ENCODE data around the gene KIAA1210. TPM values are rescaled to one million over a fixed set of nuclear protein-coding genes. Genes with fewer than 3 reads are reported as not detected.

Gene KIAA1210
- total and polyA plus RNA-seq, 9 donors = 0.04 to 1.7 (median 0.42) TPM; not detected in 1

DNA sequence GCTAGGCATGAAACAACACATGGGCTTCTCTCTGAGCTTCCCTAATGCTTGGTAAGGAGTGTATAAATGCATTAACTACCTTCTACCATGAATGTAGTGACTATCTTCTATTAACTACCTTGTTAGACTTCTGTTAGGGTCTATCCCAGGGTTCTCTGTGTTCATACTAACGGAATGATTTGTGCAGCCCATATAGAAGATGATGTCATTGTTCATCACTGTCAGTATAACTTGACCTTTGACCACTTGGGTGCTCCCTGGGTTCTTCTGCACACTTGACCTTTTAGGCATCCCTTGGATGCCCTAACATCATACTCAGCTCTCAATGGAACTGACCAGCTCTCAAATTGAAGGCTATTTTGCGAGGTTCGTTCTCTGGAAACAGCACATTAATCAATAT, 85.6 kb downstream of the KIAA1210 start:
- H3K36me3 ChIP-seq = no peaks in the 10 kb centered on the region
- no peak for TF ChIP-seq POLR2A (IDR thresholded peaks at IDR 0.05)
- TF ChIP-seq, protein P1, sequence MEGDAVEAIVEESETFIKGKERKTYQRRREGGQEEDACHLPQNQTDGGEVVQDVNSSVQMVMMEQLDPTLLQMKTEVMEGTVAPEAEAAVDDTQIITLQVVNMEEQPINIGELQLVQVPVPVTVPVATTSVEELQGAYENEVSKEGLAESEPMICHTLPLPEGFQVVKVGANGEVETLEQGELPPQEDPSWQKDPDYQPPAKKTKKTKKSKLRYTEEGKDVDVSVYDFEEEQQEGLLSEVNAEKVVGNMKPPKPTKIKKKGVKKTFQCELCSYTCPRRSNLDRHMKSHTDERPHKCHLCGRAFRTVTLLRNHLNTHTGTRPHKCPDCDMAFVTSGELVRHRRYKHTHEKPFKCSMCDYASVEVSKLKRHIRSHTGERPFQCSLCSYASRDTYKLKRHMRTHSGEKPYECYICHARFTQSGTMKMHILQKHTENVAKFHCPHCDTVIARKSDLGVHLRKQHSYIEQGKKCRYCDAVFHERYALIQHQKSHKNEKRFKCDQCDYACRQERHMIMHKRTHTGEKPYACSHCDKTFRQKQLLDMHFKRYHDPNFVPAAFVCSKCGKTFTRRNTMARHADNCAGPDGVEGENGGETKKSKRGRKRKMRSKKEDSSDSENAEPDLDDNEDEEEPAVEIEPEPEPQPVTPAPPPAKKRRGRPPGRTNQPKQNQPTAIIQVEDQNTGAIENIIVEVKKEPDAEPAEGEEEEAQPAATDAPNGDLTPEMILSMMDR (IDR thresholded peaks at IDR 0.05) = no peak
- no peak for TF ChIP-seq EP300 (IDR thresholded peaks at IDR 0.05)
- WGBS, 3 donors = 84 to 93% (median 90%) methylated on average over 3 of the region's 3 CpGs
- DNase-seq = no peak
- intact Hi-C loops (cut with DNase I) = no loop called here
- H3K4me3 ChIP-seq = no peak overlapping the region
- no peak overlapping the region for H3K27ac ChIP-seq
- H3K4me1 ChIP-seq (ENCODE audit: insufficient read depth) = peaks cover 4% of the 10 kb centered on the region
- no peaks in the 10 kb centered on the region for H3K9me3 ChIP-seq
- no peaks in the 10 kb centered on the region for H3K27me3 ChIP-seq

DNA sequence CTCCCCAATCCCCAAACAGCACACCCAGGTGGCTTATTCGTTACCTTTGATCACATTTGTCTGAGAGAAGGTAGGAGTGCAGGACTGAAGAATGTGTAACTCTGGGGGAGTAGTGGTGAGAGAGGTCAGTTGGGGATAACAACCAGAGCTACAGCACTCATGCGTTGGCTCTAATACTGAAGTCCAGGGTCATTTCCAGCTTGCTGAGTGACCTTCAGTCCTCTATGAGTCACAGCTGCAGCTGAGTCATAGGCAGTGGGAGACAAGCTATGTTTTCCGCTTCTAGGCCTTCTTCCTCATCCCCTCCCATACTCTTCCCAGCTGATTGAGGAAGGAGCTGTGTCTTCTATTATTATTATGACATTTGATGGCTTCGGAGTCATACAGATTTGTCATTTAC, 86.4 kb downstream of the KIAA1210 start:
- H3K9me3 ChIP-seq = no peaks in the 10 kb centered on the region
- H3K36me3 ChIP-seq = no peaks in the 10 kb centered on the region
- peak overlapping the region; percentile 25 to 29 for H3K27ac ChIP-seq
- TF ChIP-seq EP300 (IDR thresholded peaks at IDR 0.05) = no peak
- no peak for TF ChIP-seq POLR2A (IDR thresholded peaks at IDR 0.05)
- TF ChIP-seq, protein P1 (IDR thresholded peaks at IDR 0.05) = no peak
- peak; percentile 54 to 86 (median 72) for DNase-seq
- intact Hi-C loops (cut with DNase I) = no loop called here
- H3K4me1 ChIP-seq (ENCODE audit: insufficient read depth) = peaks cover 4% of the 10 kb centered on the region
- H3K27me3 ChIP-seq = no peaks in the 10 kb centered on the region
- H3K4me3 ChIP-seq = no peak overlapping the region
- WGBS, 3 donors = 8 to 16% (median 14%) methylated on average over 4 of the region's 4 CpGs

DNA sequence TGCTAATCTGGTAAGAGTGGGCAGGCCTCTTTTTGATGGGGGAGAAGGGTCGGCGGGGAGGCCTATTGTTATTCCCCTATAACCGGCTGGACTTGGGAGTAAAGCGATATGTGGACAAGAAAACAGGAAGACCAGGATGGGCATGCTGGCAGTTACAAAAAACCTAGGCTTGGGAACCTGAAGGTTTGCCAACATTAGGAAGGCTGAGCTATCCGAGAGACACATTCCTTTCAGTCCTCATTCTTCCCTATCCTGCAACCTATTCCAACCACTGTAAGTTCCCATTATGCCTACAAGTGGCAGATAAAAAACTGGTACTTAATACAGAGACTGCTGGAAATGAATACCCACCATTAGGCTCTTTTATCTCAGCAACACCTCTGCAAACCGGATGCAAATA, 87.2 kb downstream of the KIAA1210 start:
- WGBS, 3 donors = 29 to 47% (median 42%) methylated on average over 6 of the region's 6 CpGs
- Histone ChIP-seq H3K4me1 (ENCODE audit: insufficient read depth) (peaks cover 4% of the 10 kb centered on the region), H3K36me3 (no peaks in the 10 kb centered on the region), H3K27me3 (no peaks in the 10 kb centered on the region), H3K27ac (peak overlapping the region in 1 of 2 donors; percentile 29), H3K4me3 (no peak overlapping the region), H3K9me3 (no peaks in the 10 kb centered on the region)
- intact Hi-C loops (cut with DNase I) = no loop called here
- DNase-seq = no peak
- TF ChIP-seq EP300 (IDR thresholded peaks at IDR 0.05) (no peak), POLR2A (IDR thresholded peaks at IDR 0.05) (no peak)
- TF ChIP-seq, protein P1 (IDR thresholded peaks at IDR 0.05) = no peak

DNA sequence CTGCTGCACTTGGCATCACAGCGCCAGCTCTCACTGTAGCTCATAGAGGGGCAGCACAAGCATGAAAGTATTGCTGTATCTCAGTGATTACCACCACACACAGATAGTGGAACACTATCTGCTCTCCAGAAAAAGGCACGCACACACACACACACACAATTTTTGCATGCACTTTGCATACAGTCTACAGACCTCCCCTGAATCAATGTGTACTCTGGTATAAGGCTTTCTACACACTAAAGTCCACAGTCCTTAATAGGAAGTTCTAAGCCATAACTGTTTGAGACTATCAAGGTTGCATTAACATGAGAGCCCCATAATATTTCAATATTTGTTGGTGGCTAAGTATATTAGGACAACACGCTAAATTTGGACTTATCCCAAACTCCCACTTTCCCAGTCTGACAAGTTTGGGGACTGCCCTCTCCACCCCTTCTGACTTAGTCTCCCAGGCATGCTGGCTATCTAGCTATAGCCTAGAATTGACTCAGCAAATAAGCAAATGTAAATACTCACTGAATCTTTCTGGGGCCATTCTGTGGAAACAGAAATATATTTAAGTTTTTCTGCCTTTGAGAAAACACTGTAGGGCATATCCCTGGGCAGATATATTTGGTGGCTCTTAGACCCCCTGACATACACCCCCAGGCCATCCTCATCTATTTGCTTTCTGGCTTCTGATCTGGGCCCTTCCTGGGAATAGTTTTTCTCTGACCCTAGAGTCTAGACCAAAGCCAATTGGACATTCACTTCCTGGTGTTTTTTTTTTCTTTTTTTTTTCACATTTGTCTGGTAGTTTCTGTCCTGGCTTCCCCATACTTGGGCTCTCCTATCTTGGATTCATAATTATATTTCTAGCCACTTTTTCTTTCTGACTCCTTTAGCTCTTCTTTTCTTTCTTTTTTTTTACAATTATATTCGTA, 91.2 kb downstream of the KIAA1210 start:
- WGBS, 3 donors = 74 to 85% (median 78%) methylated on average over 4 of the region's 4 CpGs
- DNase-seq = no peak
- Histone ChIP-seq H3K4me1 (ENCODE audit: insufficient read depth) (peaks cover 4% of the 10 kb centered on the region), H3K27me3 (no peaks in the 10 kb centered on the region), H3K36me3 (no peaks in the 10 kb centered on the region), H3K4me3 (no peak overlapping the region), H3K9me3 (no peaks in the 10 kb centered on the region), H3K27ac (no peak overlapping the region)
- TF ChIP-seq, protein P1 (IDR thresholded peaks at IDR 0.05) = no peak
- no peak for TF ChIP-seq POLR2A (IDR thresholded peaks at IDR 0.05)
- TF ChIP-seq EP300 (IDR thresholded peaks at IDR 0.05) = no peak
- intact Hi-C loops (cut with DNase I) = no loop called here

Data from ovary (tissue), 9 donors.